K562 (cell line): ENCODE data around the gene ALDH3B2. TPM values are rescaled to one million over a fixed set of nuclear protein-coding genes. Genes with fewer than 3 reads are reported as not detected.

ENCODE experiments used
- CHD4 ChIP-seq: fragments of 200-600 bp; sonication (generic); IDR thresholded peaks from 3 replicates; pipeline ENCODE4 v1.6.1; 2012; ENCODE audit warnings: low read depth, mild to moderate bottlenecking, mixed read lengths, low read length, inconsistent platforms; ENCODE audit not compliant: insufficient read depth, insufficient replicate concordance, poor library complexity, severe bottlenecking
- ETV6 ChIP-seq, 3 experiments: fragments of 150-350 bp in 1 of 3; sonication (generic) in 1 of 3; formaldehyde crosslinking in 1 of 3; IDR thresholded peaks; 2 replicates each; pipeline versions ENCODE4 v1.6.1 to v1.8.0; 2014 to 2022; ENCODE audit warnings: borderline replicate concordance in 2 of 3, low read depth in 2 of 3, antibody characterized with exemption in 1 of 3, low read length in 1 of 3, mild to moderate bottlenecking in 1 of 3, missing genetic modification reagents in 1 of 3
- EWSR1 ChIP-seq: fragments of 450-650 bp; IDR thresholded peaks from 2 replicates; pipeline ENCODE4 v1.6.1; 2018; ENCODE audit warnings: borderline replicate concordance, mild to moderate bottlenecking, low read depth, moderate library complexity; ENCODE audit not compliant: partially characterized antibody
- HNRNPH1 ChIP-seq: fragments of 200-400 bp; formaldehyde crosslinking; optimal IDR thresholded peaks from 2 replicates; pipeline ENCODE3; 2017; ENCODE audit warnings: low read depth, mild to moderate bottlenecking, low read length, moderate library complexity
- NBN ChIP-seq: fragments of 450-650 bp; IDR thresholded peaks from 2 replicates; pipeline ENCODE4 v1.6.1; 2016; ENCODE audit warnings: low read depth, mild to moderate bottlenecking
- NFIC ChIP-seq: fragments of 450-650 bp; IDR thresholded peaks from 2 replicates; pipeline ENCODE4 v1.6.1; 2017; ENCODE audit warnings: mild to moderate bottlenecking, inconsistent platforms
- NRF1 ChIP-seq, 2 experiments: fragments of 450-650 bp; IDR thresholded peaks in 1 of 2; conservative IDR thresholded peaks in 1 of 2; 2 replicates each; pipeline ENCODE4 v1.6.1; 2014; ENCODE audit warnings: mild to moderate bottlenecking in 2 of 2
- PHB2 ChIP-seq: fragments of 450-650 bp; IDR thresholded peaks from 2 replicates; pipeline ENCODE4 v1.6.1; 2017; ENCODE audit warnings: low read depth
- RFX5 ChIP-seq: IDR thresholded peaks from 2 replicates; pipeline ENCODE4 v1.6.1; 2011; ENCODE audit warnings: low read depth, mild to moderate bottlenecking, improper control_type of control experiment, low read length
- SP1 ChIP-seq: sonication (generic); formaldehyde crosslinking; IDR thresholded peaks from 2 replicates; pipeline ENCODE4 v1.8.1; 2022; ENCODE audit warnings: mild to moderate bottlenecking, missing genetic modification reagents
- ZFP30 ChIP-seq: fragments of 250-450 bp; sonication (Bioruptor Pico); IDR thresholded peaks from 2 replicates; pipeline ENCODE4 v1.8.0; 2022; ENCODE audit warnings: moderate library complexity, mild to moderate bottlenecking, inconsistent platforms, borderline replicate concordance
- ZKSCAN3 ChIP-seq: fragments of 250-450 bp; sonication (Bioruptor Pico); IDR thresholded peaks from 2 replicates; pipeline ENCODE4 v1.4.0; 2020
- ZNF133 ChIP-seq: fragments of 250-450 bp; sonication (Bioruptor Pico); IDR thresholded peaks from 2 replicates; pipeline ENCODE4 v1.4.0; 2020; ENCODE audit warnings: mild to moderate bottlenecking
- ZNF232 ChIP-seq: sonication (generic); formaldehyde crosslinking; IDR thresholded peaks from 2 replicates; pipeline ENCODE4 v1.8.0; 2022; ENCODE audit warnings: mild to moderate bottlenecking, missing genetic modification reagents
- ZNF41 ChIP-seq: fragments of 250-450 bp; sonication (Bioruptor Pico); conservative IDR thresholded peaks from 2 replicates; pipeline ENCODE4 v1.4.0; 2020; ENCODE audit warnings: mild to moderate bottlenecking
- ZNF436 ChIP-seq: fragments of 250-450, 450-650 bp; sonication (Bioruptor Pico); formaldehyde crosslinking; IDR thresholded peaks from 2 replicates; pipeline ENCODE4 v1.7.0; 2020; ENCODE audit warnings: mild to moderate bottlenecking
- polyA plus RNA-seq, 8 experiments: library from polyadenylated mRNA; depleted of rRNA in 4 of 8; stranded (reverse) in 5 of 8; unstranded in 3 of 8; fragments of >200 nt; fragmentation: Nextera tagmentation in 2 of 8; fragmentation: Illumina TruSeq in 1 of 8; extraction: Ambion mirVana in 2 of 8; extraction: Trizol in 1 of 8; gene quantifications; 2 replicates each; pipeline versions ENCODE4 v1.2.1 to v1.2.3, GENCODE V29; 2011 to 2014; ENCODE audit warnings: inconsistent platforms in 1 of 8, missing spikeins in 1 of 8
- total RNA-seq, 7 experiments: library from RNA; depleted of rRNA in 6 of 7; stranded (reverse); fragments of >200 nt in 6 of 7; fragmentation: Illumina TruSeq in 2 of 7; extraction: Trizol in 2 of 7; gene quantifications; 2 replicates each; pipeline versions ENCODE4 v1.2.1 to v1.2.3, GENCODE V29; 2011 to 2021; ENCODE audit warnings: low replicate concordance in 1 of 7
- TF ChIP-seq, protein P1 (sequence below): sonication (generic); formaldehyde crosslinking; IDR thresholded peaks from 2 replicates; pipeline ENCODE4 v1.8.0; 2022; ENCODE audit warnings: mild to moderate bottlenecking, missing genetic modification reagents, borderline replicate concordance
- TF ChIP-seq, protein P2 (sequence below): sonication (generic); formaldehyde crosslinking; IDR thresholded peaks from 2 replicates; pipeline ENCODE4 v1.9.0; 2022; ENCODE audit warnings: mild to moderate bottlenecking, missing genetic modification reagents
- TF ChIP-seq, protein P3 (sequence below): fragments of 450-650 bp; IDR thresholded peaks from 2 replicates; pipeline ENCODE4 v1.6.1; 2016; ENCODE audit warnings: low read depth, mild to moderate bottlenecking, moderate library complexity
- TF ChIP-seq, protein P4 (sequence below), 2 experiments: fragments of 150-350 bp in 1 of 2; IDR thresholded peaks; 2 replicates each; pipeline ENCODE4 v1.6.1; 2012 to 2016; ENCODE audit warnings: low read depth in 2 of 2, low read length in 2 of 2, mild to moderate bottlenecking in 1 of 2, moderate library complexity in 1 of 2

Gene ALDH3B2
- total and polyA plus RNA-seq, 9 of the 15 experiments (the other 6 are each of a cell fraction or from before 2014, with no cell fraction given): not detected

DNA sequence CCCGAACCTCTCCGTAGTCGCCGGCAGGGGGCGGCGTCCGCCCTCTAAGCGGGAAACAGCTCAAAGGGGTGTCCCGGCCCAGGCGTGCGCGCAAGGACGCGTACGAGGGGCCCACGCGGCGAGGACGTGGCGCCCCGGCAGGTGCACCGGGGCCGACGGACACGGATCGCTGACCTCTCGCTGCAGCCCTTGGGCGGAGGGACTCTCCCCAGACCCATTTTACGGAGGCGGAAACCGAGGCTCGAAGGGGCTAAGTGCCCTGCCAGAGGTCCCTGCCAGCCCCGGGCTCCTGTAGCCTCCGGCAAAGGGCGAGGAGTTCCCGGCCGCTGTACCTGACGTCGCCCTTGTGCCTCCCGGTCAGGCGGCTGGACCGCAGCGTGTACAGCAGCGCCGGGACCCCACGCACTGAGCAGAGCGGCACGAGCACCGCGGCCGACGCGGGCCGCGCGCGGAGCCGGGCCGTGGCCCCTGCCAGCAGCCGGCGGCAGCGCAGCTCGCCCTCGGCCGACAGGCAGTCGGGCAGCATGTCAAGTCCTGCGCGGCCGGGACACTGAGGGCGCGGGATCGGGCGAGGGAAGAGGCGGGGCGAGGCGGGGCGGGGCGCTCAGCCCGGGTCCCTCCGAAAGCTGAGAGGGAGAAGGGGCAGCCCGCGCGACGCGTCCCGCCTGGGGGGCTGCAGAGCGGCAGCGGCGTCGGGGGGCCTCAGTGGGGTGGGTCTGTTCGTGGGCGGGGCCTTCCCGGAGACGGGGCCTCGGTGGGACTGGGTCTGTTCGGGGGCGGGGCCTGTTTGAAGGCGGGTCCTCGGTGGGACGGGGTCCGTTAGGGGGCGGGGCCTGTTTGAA lies 44.8 kb downstream of the ALDH3B2 start, which contains the start of gene NUDT8 (continued):
- TF ChIP-seq, protein P1, sequence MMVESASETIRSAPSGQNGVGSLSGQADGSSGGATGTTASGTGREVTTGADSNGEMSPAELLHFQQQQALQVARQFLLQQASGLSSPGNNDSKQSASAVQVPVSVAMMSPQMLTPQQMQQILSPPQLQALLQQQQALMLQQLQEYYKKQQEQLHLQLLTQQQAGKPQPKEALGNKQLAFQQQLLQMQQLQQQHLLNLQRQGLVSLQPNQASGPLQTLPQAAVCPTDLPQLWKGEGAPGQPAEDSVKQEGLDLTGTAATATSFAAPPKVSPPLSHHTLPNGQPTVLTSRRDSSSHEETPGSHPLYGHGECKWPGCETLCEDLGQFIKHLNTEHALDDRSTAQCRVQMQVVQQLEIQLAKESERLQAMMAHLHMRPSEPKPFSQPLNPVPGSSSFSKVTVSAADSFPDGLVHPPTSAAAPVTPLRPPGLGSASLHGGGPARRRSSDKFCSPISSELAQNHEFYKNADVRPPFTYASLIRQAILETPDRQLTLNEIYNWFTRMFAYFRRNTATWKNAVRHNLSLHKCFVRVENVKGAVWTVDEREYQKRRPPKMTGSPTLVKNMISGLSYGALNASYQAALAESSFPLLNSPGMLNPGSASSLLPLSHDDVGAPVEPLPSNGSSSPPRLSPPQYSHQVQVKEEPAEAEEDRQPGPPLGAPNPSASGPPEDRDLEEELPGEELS (CRISPR knock-in tag): peak; percentile 96
- TF ChIP-seq, protein P2, sequence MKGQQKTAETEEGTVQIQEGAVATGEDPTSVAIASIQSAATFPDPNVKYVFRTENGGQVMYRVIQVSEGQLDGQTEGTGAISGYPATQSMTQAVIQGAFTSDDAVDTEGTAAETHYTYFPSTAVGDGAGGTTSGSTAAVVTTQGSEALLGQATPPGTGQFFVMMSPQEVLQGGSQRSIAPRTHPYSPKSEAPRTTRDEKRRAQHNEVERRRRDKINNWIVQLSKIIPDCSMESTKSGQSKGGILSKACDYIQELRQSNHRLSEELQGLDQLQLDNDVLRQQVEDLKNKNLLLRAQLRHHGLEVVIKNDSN (CRISPR knock-in tag): no peak
- TF ChIP-seq ZKSCAN3 (CRISPR knock-in tag) (no peak), SP1 (CRISPR knock-in tag) (no peak; the same call in 1 of the 2 replicates), NBN (0 out of 2 replicates have a peak, but pooled peaks have one; percentile 38), HNRNPH1 (no peak), NRF1 (conservative IDR thresholded peaks at IDR 0.05 in 1 of 2, IDR thresholded peaks at IDR 0.05 in 1 of 2) (peak; percentile 75 to 81), ZNF133 (no peak), ZNF232 (CRISPR knock-in tag) (peak; percentile 96), ZNF436 (CRISPR knock-in tag) (no peak), CHD4 (peak; percentile 91), ZNF41 (CRISPR knock-in tag) (0 out of 2 replicates have a peak, but pooled peaks have one; percentile 48), RFX5 (no peak), PHB2 (no peak), ZFP30 (CRISPR knock-in tag) (no peak), EWSR1 (no peak), NFIC (peak; percentile 36; the same call in 1 of the 2 replicates), ETV6 (IDR thresholded peaks at IDR 0.05; ENCODE audit: borderline replicate concordance in 1 of 2, low read depth in 2 of 2, low read length in 1 of 2) (no peak), ETV6 (CRISPR knock-in tag; IDR thresholded peaks at IDR 0.05; ENCODE audit: borderline replicate concordance) (peak; percentile 92; the same call in 1 of the 2 replicates)
- TF ChIP-seq, protein P3, sequence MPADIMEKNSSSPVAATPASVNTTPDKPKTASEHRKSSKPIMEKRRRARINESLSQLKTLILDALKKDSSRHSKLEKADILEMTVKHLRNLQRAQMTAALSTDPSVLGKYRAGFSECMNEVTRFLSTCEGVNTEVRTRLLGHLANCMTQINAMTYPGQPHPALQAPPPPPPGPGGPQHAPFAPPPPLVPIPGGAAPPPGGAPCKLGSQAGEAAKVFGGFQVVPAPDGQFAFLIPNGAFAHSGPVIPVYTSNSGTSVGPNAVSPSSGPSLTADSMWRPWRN: no peak
- TF ChIP-seq, protein P4, sequence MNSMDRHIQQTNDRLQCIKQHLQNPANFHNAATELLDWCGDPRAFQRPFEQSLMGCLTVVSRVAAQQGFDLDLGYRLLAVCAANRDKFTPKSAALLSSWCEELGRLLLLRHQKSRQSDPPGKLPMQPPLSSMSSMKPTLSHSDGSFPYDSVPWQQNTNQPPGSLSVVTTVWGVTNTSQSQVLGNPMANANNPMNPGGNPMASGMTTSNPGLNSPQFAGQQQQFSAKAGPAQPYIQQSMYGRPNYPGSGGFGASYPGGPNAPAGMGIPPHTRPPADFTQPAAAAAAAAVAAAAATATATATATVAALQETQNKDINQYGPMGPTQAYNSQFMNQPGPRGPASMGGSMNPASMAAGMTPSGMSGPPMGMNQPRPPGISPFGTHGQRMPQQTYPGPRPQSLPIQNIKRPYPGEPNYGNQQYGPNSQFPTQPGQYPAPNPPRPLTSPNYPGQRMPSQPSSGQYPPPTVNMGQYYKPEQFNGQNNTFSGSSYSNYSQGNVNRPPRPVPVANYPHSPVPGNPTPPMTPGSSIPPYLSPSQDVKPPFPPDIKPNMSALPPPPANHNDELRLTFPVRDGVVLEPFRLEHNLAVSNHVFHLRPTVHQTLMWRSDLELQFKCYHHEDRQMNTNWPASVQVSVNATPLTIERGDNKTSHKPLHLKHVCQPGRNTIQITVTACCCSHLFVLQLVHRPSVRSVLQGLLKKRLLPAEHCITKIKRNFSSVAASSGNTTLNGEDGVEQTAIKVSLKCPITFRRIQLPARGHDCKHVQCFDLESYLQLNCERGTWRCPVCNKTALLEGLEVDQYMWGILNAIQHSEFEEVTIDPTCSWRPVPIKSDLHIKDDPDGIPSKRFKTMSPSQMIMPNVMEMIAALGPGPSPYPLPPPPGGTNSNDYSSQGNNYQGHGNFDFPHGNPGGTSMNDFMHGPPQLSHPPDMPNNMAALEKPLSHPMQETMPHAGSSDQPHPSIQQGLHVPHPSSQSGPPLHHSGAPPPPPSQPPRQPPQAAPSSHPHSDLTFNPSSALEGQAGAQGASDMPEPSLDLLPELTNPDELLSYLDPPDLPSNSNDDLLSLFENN (IDR thresholded peaks at IDR 0.05; ENCODE audit: low read depth in 2 of 2, low read length in 2 of 2): no peak
